GM10248 (cell line): ENCODE measurements around the gene CKB.

ENCODE experiments used
- CTCF ChIA-PET: fragments of 300-600 bp; sonication (Branson Sonifier 250); formaldehyde crosslinking; extraction: SDS; loops from one replicate; lab custom pipeline; 2021; ENCODE audit warnings: antibody characterized with exemption; lab: Yijun Ruan, JAX
- POLR2A ChIA-PET: fragments of 350-650 bp; sonication (Branson Sonifier 250); formaldehyde crosslinking; extraction: SDS; loops from one replicate; lab custom pipeline; 2020; ENCODE audit warnings: antibody characterized with exemption; lab: Yijun Ruan, JAX
- DNase-seq: peaks from one replicate; pipeline ENCODE4 v3.0.0; 2012; ENCODE audit errors: extremely low spot score
- TF ChIP-seq, protein P1 (sequence below): IDR thresholded peaks from 2 replicates; pipeline ENCODE4 v1.5.1; 2012; ENCODE audit warnings: mild to moderate bottlenecking, low read depth; ENCODE audit errors: extremely low read depth, missing control alignments, control extremely low read depth

Gene CKB

DNA sequence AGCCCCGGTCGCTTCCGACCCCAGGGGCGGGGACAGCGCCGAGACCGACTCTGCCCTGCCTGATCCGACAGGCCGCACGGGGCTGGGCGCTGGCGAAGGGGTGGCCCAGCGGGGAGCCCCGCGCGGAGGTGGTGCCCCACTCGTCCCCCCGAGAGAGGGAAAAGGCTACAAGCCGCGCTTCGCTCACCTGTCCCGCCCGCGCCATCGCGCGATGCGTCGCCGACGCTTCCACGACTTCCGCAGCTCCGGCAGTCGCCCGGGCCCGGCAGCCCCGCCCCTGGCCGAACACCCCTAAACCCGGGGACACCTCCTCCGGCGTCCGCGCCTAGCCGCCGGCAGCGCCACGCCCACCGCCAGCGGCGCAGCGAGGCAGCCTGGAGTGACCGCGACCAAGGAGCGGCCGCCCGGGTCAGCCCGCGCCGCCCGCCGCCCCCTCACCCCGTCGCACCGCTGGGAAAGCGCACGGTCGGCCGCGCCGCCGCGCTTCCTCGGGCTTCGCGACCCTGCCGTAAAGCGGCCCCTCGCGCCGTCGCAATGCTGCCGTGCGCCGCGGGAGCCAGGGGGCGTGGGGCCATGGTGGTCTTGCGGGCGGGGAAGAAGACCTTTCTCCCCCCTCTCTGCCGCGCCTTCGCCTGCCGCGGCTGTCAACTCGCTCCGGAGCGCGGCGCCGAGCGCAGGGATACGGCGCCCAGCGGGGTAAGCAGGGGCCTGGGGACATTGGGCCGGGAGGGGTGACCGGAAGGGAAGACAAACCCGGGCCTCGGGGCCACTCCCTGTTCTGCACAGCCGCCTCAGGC lies 40.0 kb upstream of the CKB start, which contains the start of the genes BAG5 and COA8:
TSS of gene BAG5 (minus strand) at position 229 of the 797 bp plus-strand sequence. CDS start 1,493 bp downstream, outside the sequence.
TSS of gene COA8 (plus strand) at position 532 of the 797 bp plus-strand sequence. CDS start at position 574, 42 bp downstream.
- peak; percentile 96 for DNase-seq
- TF ChIP-seq, protein P1, sequence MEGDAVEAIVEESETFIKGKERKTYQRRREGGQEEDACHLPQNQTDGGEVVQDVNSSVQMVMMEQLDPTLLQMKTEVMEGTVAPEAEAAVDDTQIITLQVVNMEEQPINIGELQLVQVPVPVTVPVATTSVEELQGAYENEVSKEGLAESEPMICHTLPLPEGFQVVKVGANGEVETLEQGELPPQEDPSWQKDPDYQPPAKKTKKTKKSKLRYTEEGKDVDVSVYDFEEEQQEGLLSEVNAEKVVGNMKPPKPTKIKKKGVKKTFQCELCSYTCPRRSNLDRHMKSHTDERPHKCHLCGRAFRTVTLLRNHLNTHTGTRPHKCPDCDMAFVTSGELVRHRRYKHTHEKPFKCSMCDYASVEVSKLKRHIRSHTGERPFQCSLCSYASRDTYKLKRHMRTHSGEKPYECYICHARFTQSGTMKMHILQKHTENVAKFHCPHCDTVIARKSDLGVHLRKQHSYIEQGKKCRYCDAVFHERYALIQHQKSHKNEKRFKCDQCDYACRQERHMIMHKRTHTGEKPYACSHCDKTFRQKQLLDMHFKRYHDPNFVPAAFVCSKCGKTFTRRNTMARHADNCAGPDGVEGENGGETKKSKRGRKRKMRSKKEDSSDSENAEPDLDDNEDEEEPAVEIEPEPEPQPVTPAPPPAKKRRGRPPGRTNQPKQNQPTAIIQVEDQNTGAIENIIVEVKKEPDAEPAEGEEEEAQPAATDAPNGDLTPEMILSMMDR: no peak
- ChIA-PET CTCF (interaction anchor here (0.9 to 2.4 kb wide), 4 partner anchors 12 to 458 kb away, joined by 3 to 7 read pairs (median 3); no protein-coding TSS in a partner anchor), POLR2A (no interaction called here)

- TF ChIP-seq, protein P1: no peak
- CTCF ChIA-PET: interaction anchor here (0.9 to 2.4 kb wide), 7 partner anchors 10 to 458 kb away, joined by 3 to 7 read pairs (median 6); no protein-coding TSS in a partner anchor
- DNase-seq: no peak
- POLR2A ChIA-PET: no interaction called here
Measured at GRCh38 chr14:103562179-103562428, 39.5 kb upstream of the CKB start.

DNA sequence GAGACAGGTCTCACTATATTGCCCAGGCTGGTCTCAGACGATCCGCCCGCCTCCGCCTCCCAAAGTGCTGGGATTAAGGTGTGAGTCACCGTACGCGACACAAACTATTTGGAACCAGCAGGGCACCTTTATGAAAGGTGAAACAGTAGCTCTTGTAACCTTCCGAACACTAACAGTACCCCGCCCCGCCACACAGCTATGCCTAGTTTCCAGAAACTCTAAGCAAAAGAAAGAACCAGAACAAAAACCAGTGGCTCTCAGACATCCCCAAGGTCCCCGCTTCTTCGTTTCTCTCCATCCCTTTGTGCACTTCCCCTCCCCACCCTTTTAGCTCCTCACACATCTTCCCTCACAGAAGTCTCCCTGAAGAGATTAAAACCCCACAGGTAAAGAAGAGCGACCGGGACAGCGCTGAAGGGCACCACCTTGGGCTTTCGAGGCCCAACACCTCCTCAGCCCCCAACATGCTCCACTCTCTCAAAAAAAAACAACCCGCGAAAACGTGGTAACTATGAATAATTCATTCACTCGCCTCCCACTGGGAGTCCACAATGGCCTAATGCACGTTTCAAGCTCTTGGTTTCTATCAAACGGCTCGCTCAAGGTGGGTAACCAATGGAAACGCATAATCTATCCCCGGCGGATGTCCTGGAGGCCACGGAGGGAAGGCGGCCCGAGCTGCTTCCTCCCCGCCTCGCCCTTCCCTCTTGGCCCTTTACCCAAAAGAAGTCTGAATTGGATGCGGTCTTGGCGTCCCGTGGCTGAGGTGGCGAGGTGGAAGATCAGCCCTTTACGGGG lies 39.0 kb upstream of the CKB start:
- POLR2A ChIA-PET: no interaction called here
- TF ChIP-seq, protein P1: no peak
- CTCF ChIA-PET: interaction anchor here (0.9 to 2.4 kb wide), 8 partner anchors 9 to 457 kb away, joined by 3 to 7 read pairs (median 6); no protein-coding TSS in a partner anchor
- peak; percentile 64 for DNase-seq

GRCh38 chr14:103560691-103561090 lies 38.1 kb upstream of the CKB start:
- ChIA-PET CTCF (interaction anchor here (1.3 to 2.4 kb wide), 6 partner anchors 9 to 126 kb away, joined by 4 to 7 read pairs (median 6); no protein-coding TSS in a partner anchor), POLR2A (no interaction called here)
- DNase-seq: no peak
- TF ChIP-seq, protein P1: no peak

DNA sequence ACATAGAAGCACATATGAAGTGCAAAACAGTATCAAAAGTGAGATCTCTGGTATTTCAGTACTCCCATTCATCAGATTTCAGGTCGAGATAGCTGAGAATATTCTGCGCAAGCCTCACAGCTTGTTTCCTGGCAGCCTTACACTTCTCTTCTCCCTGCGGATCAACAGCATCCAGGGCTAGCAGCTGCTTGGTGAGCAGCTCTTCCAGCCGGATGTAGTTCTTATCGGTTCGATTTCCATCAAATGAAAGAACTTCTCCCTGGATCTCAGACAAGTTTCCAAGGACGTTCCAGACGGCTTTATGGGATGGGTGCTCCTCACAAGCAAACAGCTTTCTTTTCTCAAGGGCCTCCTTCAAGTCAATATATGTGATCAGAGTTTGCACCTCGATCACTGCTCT lies 37.1 kb upstream of the CKB start:
- ChIA-PET CTCF (interaction anchor here (1.2 to 4.2 kb wide), 4 partner anchors 10 to 41 kb away, joined by 3 to 20 read pairs (median 12); no protein-coding TSS in a partner anchor), POLR2A (no interaction called here)
- DNase-seq: no peak
- TF ChIP-seq, protein P1: no peak
